Measurements from ENCODE around the gene FNTB. TPM values are rescaled to one million over a fixed set of nuclear protein-coding genes. Genes with fewer than 3 reads are reported as not detected.

FNTB gene
- total and polyA plus RNA-seq, 9 of the 15 experiments (the other 6 are each of a cell fraction or from before 2014, with no cell fraction given) = 6.9 to 23.2 (median 12.2) TPM

GRCh38 chr14:64974563-64974962, 12.1 kb upstream of the FNTB start:
- Histone ChIP-seq H3K9me1 (ENCODE audit: control insufficient read depth, insufficient read depth, low read length) (no peaks in the 10 kb centered on the region), H3K27ac (ENCODE audit: extremely low read depth, low read depth, low read length) (no peak overlapping the region), H2AFZ (ENCODE audit: low read depth, low read length) (no peak overlapping the region), H3K36me3 (ENCODE audit: control insufficient read depth, insufficient read depth, low read length) (no peaks in the 10 kb centered on the region), H4K20me1 (replicated peaks; ENCODE audit: control insufficient read depth, insufficient read depth, low read length) (no peaks in the 10 kb centered on the region), H3K4me2 (ENCODE audit: insufficient read depth, low read length) (no peak overlapping the region), H3K9me3 (replicated peaks; ENCODE audit: control insufficient read depth, insufficient read depth, low read depth, low read length) (no peaks in the 10 kb centered on the region), H3K9ac (ENCODE audit: insufficient read depth in 1 of 2, low read depth in 2 of 2, low read length in 2 of 2) (no peak overlapping the region), H3K79me2 (ENCODE audit: control insufficient read depth, insufficient read depth, low read length) (no peaks in the 10 kb centered on the region), H3K27me3 (ENCODE audit: control insufficient read depth in 2 of 2, insufficient read depth in 2 of 2, low read length in 2 of 2) (peaks cover 4 to 41% of the 10 kb centered on the region in 2 experiments; a peak in 3 of 5 replicates), H3K4me3 (no peak overlapping the region), H3K4me1 (replicated peaks in 1 of 2; ENCODE audit: control insufficient read depth in 2 of 2, insufficient read depth in 2 of 2, low read length in 2 of 2) (peaks cover 0 to 13% of the 10 kb centered on the region in 2 experiments; a peak in 2 of 5 replicates)
- ChIA-PET POLR2A (interaction anchor here (0.6 kb wide), 2 partner anchors 228 to 424 kb away, joined by 3 read pairs; no protein-coding TSS in a partner anchor), CTCF (ENCODE audit: low intra/inter-chr PET ratio) (no interaction called here)
- in situ Hi-C loops (cut with MboI) (no loop called here), intact Hi-C loops (cut with micrococcal nuclease) (no loop called here)
- FAIRE-seq (no peak), ATAC-seq (no peak), DNase-seq (ENCODE audit: extremely low read depth in 1 of 4, low spot score in 3 of 4) (no peak)
- 38% methylated on average over 8 of the region's 8 CpGs for WGBS (ENCODE audit: insufficient coverage, low coverage, missing lambda C conversion rate)
- no TSS peak for BruUV-seq (replicated peaks)
- TF ChIP-seq TRIM25 (IDR thresholded peaks at IDR 0.05; ENCODE audit: borderline replicate concordance) (no peak), ZNF436 (CRISPR knock-in tag; IDR thresholded peaks at IDR 0.05) (no peak), ATF6 (CRISPR knock-in tag; IDR thresholded peaks at IDR 0.05) (no peak), KDM4B (IDR thresholded peaks at IDR 0.05; ENCODE audit: borderline replicate concordance in 2 of 2, low read depth in 1 of 2) (no peak), POLR3A (IDR thresholded peaks at IDR 0.05; ENCODE audit: borderline replicate concordance, extremely low read depth, insufficient read depth, insufficient read length) (no peak), HDAC2 (IDR thresholded peaks at IDR 0.05) (no peak), KLF13 (tag; IDR thresholded peaks at IDR 0.05; ENCODE audit: borderline replicate concordance, low read depth) (no peak), ZNF766 (CRISPR knock-in tag; conservative IDR thresholded peaks at IDR 0.05) (no peak), ETS2 (tag; IDR thresholded peaks at IDR 0.05; ENCODE audit: borderline replicate concordance, poor library complexity, severe bottlenecking) (no peak), ZNF384 (IDR thresholded peaks at IDR 0.05; ENCODE audit: low read depth, low read length) (no peak), FOXO4 (CRISPR knock-in tag; IDR thresholded peaks at IDR 0.05) (no peak), RFX7 (CRISPR knock-in tag; IDR thresholded peaks at IDR 0.05) (no peak), PURB (CRISPR knock-in tag; IDR thresholded peaks at IDR 0.05; ENCODE audit: low read depth) (no peak), SNRNP70 (optimal IDR thresholded peaks at IDR 0.05; ENCODE audit: low read depth, low read length) (no peak), PATZ1 (CRISPR knock-in tag; IDR thresholded peaks at IDR 0.05; ENCODE audit: borderline replicate concordance) (no peak)

Measured in K562 (cell line).